HCT116 (cell line): ENCODE measurements around the gene ZFP28. TPM values are rescaled to one million over a fixed set of nuclear protein-coding genes. Genes with fewer than 3 reads are reported as not detected.

Experiments used
- ATAC-seq: fragments of 200-7000 bp; cut with Tn5 transposase; 2 replicates; pipeline ENCODE4 v1.9.1; 2020; ENCODE audit warnings: mild to moderate bottlenecking, moderate library complexity
- BruUV-seq: library from RNA; stranded (reverse); fragments of 400-500 nt; replicated peaks from 2 replicates; lab custom pipeline; 2021; lab: Mats Ljungman, UMichigan
- CTCF ChIA-PET: fragments of 300-600 bp; sonication (Branson Sonifier 250); formaldehyde crosslinking; loops from one replicate; lab custom pipeline; 2021; ENCODE audit warnings: antibody characterized with exemption; lab: Charles Lee
- POLR2A ChIA-PET: fragments of 300-600, 350-600 bp; sonication (Branson Sonifier 250); formaldehyde crosslinking; loops from one replicate; lab custom pipeline; 2021; ENCODE audit warnings: antibody characterized with exemption; lab: Charles Lee
- RAD21 ChIA-PET, 2 experiments: fragments of 300-600 bp; sonication (Branson Sonifier 250); formaldehyde crosslinking; loops; one replicate each; lab custom pipeline; 2023; ENCODE audit warnings: low total read pairs in 2 of 2; ENCODE audit not compliant: uncharacterized antibody in 2 of 2, unreplicated experiment in 2 of 2, low non-redundant PET in 1 of 2; lab: Charles Lee
- DNase-seq: peaks from one replicate; pipeline ENCODE4 v3.0.0-alpha.2; 2010; ENCODE audit warnings: low read depth, low spot score
- H2AFZ ChIP-seq: fragments of 200-600 bp; shearing (Covaris generic), sonication (generic); 2 replicates; pipeline ENCODE4 v1.6.1; 2017; ENCODE audit warnings: low read depth, mixed run types, mixed read lengths, antibody characterized with exemption, low read length; ENCODE audit not compliant: poor library complexity, severe bottlenecking
- H3K27ac ChIP-seq: 2 replicates; pipeline ENCODE4 v1.5.1; 2012; ENCODE audit warnings: low read depth, low read length
- H3K27me3 ChIP-seq: fragments of 200-600 bp; sonication (generic); 2 replicates; pipeline ENCODE4 v1.6.1; 2016; ENCODE audit warnings: mixed run types, low read length, mixed read lengths; ENCODE audit not compliant: insufficient read depth
- H3K36me3 ChIP-seq, 2 experiments: fragments of 200-500 bp in 1 of 2; fragments of 200-600 bp in 1 of 2; sonication (Bioruptor generic) in 1 of 2; sonication (generic) in 1 of 2; 2 replicates each; pipeline versions ENCODE4 v1.5.1 to v1.6.1; 2014 to 2016; ENCODE audit warnings: low read length in 2 of 2, inconsistent platforms in 1 of 2, mixed read lengths in 1 of 2, mixed run types in 1 of 2; ENCODE audit not compliant: insufficient read depth in 2 of 2, control insufficient read depth in 1 of 2
- H3K4me1 ChIP-seq, 2 experiments: fragments of 200-600 bp in 1 of 2; sonication (generic) in 1 of 2; 2 replicates each; pipeline versions ENCODE4 v1.5.1 to v1.6.1; 2012 to 2017; ENCODE audit warnings: low read length in 2 of 2, inconsistent platforms in 1 of 2, mild to moderate bottlenecking in 1 of 2, mixed read lengths in 1 of 2, mixed run types in 1 of 2, moderate library complexity in 1 of 2; ENCODE audit not compliant: insufficient read depth in 2 of 2, control insufficient read depth in 1 of 2
- H3K4me2 ChIP-seq: fragments of 200-600 bp; sonication (generic); 2 replicates; pipeline ENCODE4 v1.6.1; 2017; ENCODE audit warnings: mixed run types, low read length, mixed read lengths
- H3K4me3 ChIP-seq, 2 experiments: fragments of 200-600 bp in 1 of 2; sonication (generic) in 1 of 2; replicated peaks in 1 of 2; 2 replicates each; pipeline ENCODE4 v1.5.1; 2011 to 2016; ENCODE audit warnings: low read length in 2 of 2, control low read depth in 1 of 2, low read depth in 1 of 2, mild to moderate bottlenecking in 1 of 2, mixed read lengths in 1 of 2, mixed run types in 1 of 2
- H3K79me2 ChIP-seq: fragments of 200-600 bp; sonication (generic); 2 replicates; pipeline ENCODE4 v1.6.1; 2017; ENCODE audit warnings: mild to moderate bottlenecking, mixed run types, low read length, moderate library complexity, mixed read lengths; ENCODE audit not compliant: insufficient read depth
- H3K9ac ChIP-seq: fragments of 200-600 bp; sonication (generic); 2 replicates; pipeline ENCODE4 v1.6.1; 2016; ENCODE audit warnings: low read length, mixed read lengths
- H3K9me2 ChIP-seq: fragments of 200-600 bp; sonication (generic), shearing (Covaris generic); 2 replicates; pipeline ENCODE4 v1.6.1; 2017; ENCODE audit warnings: mixed run types, mild to moderate bottlenecking, moderate library complexity; ENCODE audit not compliant: insufficient read depth
- H3K9me3 ChIP-seq, 2 experiments: fragments of 200-500 bp in 1 of 2; fragments of 200-600 bp in 1 of 2; sonication (Bioruptor generic) in 1 of 2; sonication (generic) in 1 of 2; 2 replicates each; pipeline ENCODE4 v1.6.1; 2014 to 2017; ENCODE audit warnings: low read length in 2 of 2, mixed read lengths in 2 of 2, inconsistent platforms in 1 of 2, low read depth in 1 of 2, mild to moderate bottlenecking in 1 of 2, mixed run types in 1 of 2, moderate library complexity in 1 of 2; ENCODE audit not compliant: control insufficient read depth in 1 of 2, insufficient read depth in 1 of 2
- H4K20me1 ChIP-seq: fragments of 200-600 bp; sonication (generic), shearing (Covaris generic); 2 replicates; pipeline ENCODE4 v1.6.1; 2017; ENCODE audit warnings: mixed run types, mild to moderate bottlenecking, moderate library complexity; ENCODE audit not compliant: insufficient read depth
- CBX3 ChIP-seq: IDR thresholded peaks from 2 replicates; pipeline ENCODE4 v1.6.1; 2012; ENCODE audit warnings: low read depth
- CTCF ChIP-seq, 3 experiments: fragments of 200-600 bp in 1 of 3; sonication (generic) in 1 of 3; IDR thresholded peaks in 2 of 3; conservative IDR thresholded peaks in 1 of 3; 2 replicates each; pipeline ENCODE4 v1.5.1; 2012 to 2017; ENCODE audit warnings: low read depth in 2 of 3, low read length in 2 of 3, antibody characterized with exemption in 1 of 3, borderline replicate concordance in 1 of 3, control low read depth in 1 of 3, mild to moderate bottlenecking in 1 of 3, mixed read lengths in 1 of 3, mixed run types in 1 of 3, moderate library complexity in 1 of 3; ENCODE audit not compliant: insufficient read depth in 1 of 3
- EGR1 ChIP-seq: IDR thresholded peaks from 2 replicates; pipeline ENCODE4 v1.6.1; 2012; ENCODE audit warnings: low read depth
- ELF1 ChIP-seq: IDR thresholded peaks from 2 replicates; pipeline ENCODE4 v1.6.1; 2012; ENCODE audit warnings: low read depth, borderline replicate concordance
- EZH2 ChIP-seq: fragments of 200-600 bp; sonication (generic); IDR thresholded peaks from 2 replicates; pipeline ENCODE4 v1.6.1; 2017; ENCODE audit warnings: antibody characterized with exemption, mixed run types
- FOSL1 ChIP-seq: IDR thresholded peaks from 2 replicates; pipeline ENCODE4 v1.6.1; 2012; ENCODE audit warnings: low read depth
- JUND ChIP-seq: IDR thresholded peaks from 2 replicates; pipeline ENCODE4 v1.6.1; 2012
- POLR2A ChIP-seq: IDR thresholded peaks from 2 replicates; pipeline ENCODE4 v1.7.0; 2011; ENCODE audit warnings: borderline replicate concordance; ENCODE audit not compliant: insufficient read depth, insufficient read length; ENCODE audit errors: extremely low read depth
- POLR2AphosphoS5 ChIP-seq: IDR thresholded peaks from 2 replicates; pipeline ENCODE4 v1.6.1; 2011; ENCODE audit warnings: mild to moderate bottlenecking, low read depth, low read length, moderate library complexity
- RAD21 ChIP-seq: IDR thresholded peaks from 2 replicates; pipeline ENCODE4 v1.6.1; 2012; ENCODE audit warnings: low read depth, mild to moderate bottlenecking
- SP1 ChIP-seq: IDR thresholded peaks from 2 replicates; pipeline ENCODE4 v1.6.1; 2012; ENCODE audit warnings: low read depth
- TCF7L2 ChIP-seq: IDR thresholded peaks from 2 replicates; pipeline ENCODE4 v1.7.0; 2011; ENCODE audit warnings: borderline replicate concordance, inconsistent platforms; ENCODE audit not compliant: insufficient read depth, insufficient read length; ENCODE audit errors: extremely low read depth
- YY1 ChIP-seq: IDR thresholded peaks from 2 replicates; pipeline ENCODE4 v1.6.1; 2011; ENCODE audit warnings: low read length, low read depth, moderate library complexity, mild to moderate bottlenecking; ENCODE audit not compliant: insufficient replicate concordance; ENCODE audit errors: extremely low read depth
- ZBTB33 ChIP-seq: IDR thresholded peaks from 2 replicates; pipeline ENCODE4 v1.6.1; 2011; ENCODE audit warnings: mild to moderate bottlenecking, low read length, moderate library complexity; ENCODE audit not compliant: insufficient replicate concordance; ENCODE audit errors: extremely low read depth
- ZFX ChIP-seq: fragments of 450-650 bp; IDR thresholded peaks from 2 replicates; pipeline ENCODE4 v1.6.1; 2017
- intact Hi-C: fragments of 100-400 bp; cut with micrococcal nuclease; formaldehyde crosslinking; loops from 2 replicates; pipeline ENCODE4 v1.10.0; 2022
- total RNA-seq: library from RNA; stranded (reverse); gene quantifications from one replicate; pipeline ENCODE4 v1.2.1, GENCODE V29; 2021; ENCODE audit not compliant: unreplicated experiment

The ZFP28 gene
- total RNA-seq, 1 experiment from 2014 or later = not detected

- Histone ChIP-seq H3K27ac (no peak overlapping the region), H2AFZ (no peak overlapping the region), H3K36me3 (no peaks in the 10 kb centered on the region), H3K27me3 (no peaks in the 10 kb centered on the region), H3K9me2 (no peaks in the 10 kb centered on the region), H3K9ac (no peak overlapping the region), H4K20me1 (no peaks in the 10 kb centered on the region), H3K4me2 (no peak overlapping the region), H3K9me3 (peaks cover 23 to 24% of the 10 kb centered on the region in 2 experiments; a peak in 2 of 4 replicates), H3K4me3 (no peak overlapping the region), H3K79me2 (no peaks in the 10 kb centered on the region), H3K4me1 (no peaks in the 10 kb centered on the region)
- ChIA-PET RAD21 (no interaction called here), CTCF (no interaction called here), POLR2A (no interaction called here)
- BruUV-seq = no TSS peak
- ATAC-seq (no peak), DNase-seq (no peak)
- TF ChIP-seq CBX3 = no peak
- TF ChIP-seq POLR2A = no peak
- TF ChIP-seq ELF1 = no peak
- TF ChIP-seq JUND = no peak
- no peak for TF ChIP-seq SP1
- TF ChIP-seq POLR2AphosphoS5 = no peak
- intact Hi-C loops = no loop called here
Measured at GRCh38 chr19:56504581-56504980, 34.2 kb upstream of the ZFP28 start.

- Histone ChIP-seq H3K27ac (no peak within 1 kb of the TSS), H3K79me2 (no peaks in the 10 kb centered on the region), H3K9ac (no peak within 1 kb of the TSS), H3K4me1 (no peaks in the 10 kb centered on the region), H3K4me2 (no peak within 1 kb of the TSS), H3K9me3 (peaks cover 20 to 32% of the 10 kb centered on the region in 2 experiments; a peak in 2 of 4 replicates), H3K36me3 (no peaks in the 10 kb centered on the region), H3K9me2 (no peaks in the 10 kb centered on the region), H4K20me1 (no peaks in the 10 kb centered on the region), H3K27me3 (no peaks in the 10 kb centered on the region), H2AFZ (no peak within 1 kb of the TSS), H3K4me3 (no peak within 1 kb of the TSS)
- no TSS peak for BruUV-seq
- ChIA-PET RAD21 (no interaction called here), POLR2A (no interaction called here), CTCF (no interaction called here)
- intact Hi-C loops = no loop called here
- ATAC-seq (no peak), DNase-seq (no peak)
- no peak for TF ChIP-seq TCF7L2
- TF ChIP-seq ZBTB33 = no peak
- TF ChIP-seq FOSL1 = no peak
- TF ChIP-seq POLR2A = no peak
- no peak for TF ChIP-seq POLR2AphosphoS5
- no peak for TF ChIP-seq CTCF (IDR thresholded peaks at IDR 0.05 in 2 of 3, conservative IDR thresholded peaks at IDR 0.05 in 1 of 3; ENCODE audit: borderline replicate concordance in 1 of 3, insufficient read depth in 1 of 3, low read depth in 2 of 3, low read length in 2 of 3)
- no peak for TF ChIP-seq JUND
- TF ChIP-seq YY1 = no peak
- no peak for TF ChIP-seq ELF1
- no peak for TF ChIP-seq EZH2
- TF ChIP-seq RAD21 = no peak
- TF ChIP-seq ZFX = no peak
- TF ChIP-seq EGR1 = no peak
Measured at GRCh38 chr19:56507446-56508289, 31.1 kb upstream of the ZFP28 start, which contains the start of gene ZNF471. Gene ZNF471, plus strand, starts transcription at chr19:56507855. Its CDS starts 3,717 bp downstream, at chr19:56511572.
